ENCODE data around the gene SAT2.
"Not testable (repeated sequence)": the region's sequence is repeated elsewhere in the genome, so short reads cannot be mapped to it uniquely, and the experiment has no call there.

Gene SAT2

DNA sequence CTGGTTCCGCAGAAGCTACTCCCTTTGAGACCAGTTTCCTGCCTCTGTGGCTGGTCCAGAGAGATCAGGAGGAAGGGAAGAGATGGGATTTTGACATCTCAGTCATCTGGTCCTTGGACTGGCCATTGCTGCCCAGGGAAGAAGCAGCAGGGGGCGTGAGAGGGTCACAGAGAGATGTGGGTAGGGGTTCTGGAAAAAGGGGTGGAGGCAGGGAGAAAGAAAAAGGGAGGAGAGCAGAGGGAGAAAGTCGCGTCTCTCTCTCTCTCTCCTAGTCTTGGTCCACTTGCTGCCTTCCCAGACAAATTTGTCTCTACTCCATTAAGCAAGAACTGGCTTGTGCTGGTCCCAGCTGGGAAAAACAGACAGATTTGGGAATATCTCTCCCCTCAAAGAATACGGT is 6.8 kb upstream of the SAT2 start:
- DNase-seq (ENCODE audit: low read depth in 2 of 2, low spot score in 1 of 2), result no peak

DNA sequence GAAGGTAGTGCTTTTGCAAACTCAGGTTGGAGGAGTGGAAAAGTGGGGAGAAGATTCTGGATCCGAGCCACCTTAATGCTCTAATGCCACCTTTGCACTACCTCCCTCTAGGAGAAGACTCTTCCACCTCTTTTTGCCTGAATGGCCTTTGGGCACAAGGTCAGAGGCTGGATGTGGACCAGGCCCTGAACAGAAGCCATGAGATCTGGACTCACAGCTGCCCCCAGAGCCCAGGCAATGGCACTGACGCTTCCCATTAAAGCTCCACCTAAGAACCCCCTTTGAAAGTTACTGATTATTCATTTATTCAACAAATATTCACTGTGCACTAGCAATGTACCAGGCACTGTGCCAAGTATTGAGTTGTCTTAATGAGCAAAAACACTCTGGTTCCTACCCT is 5.5 kb upstream of the SAT2 start:
- no peak for DNase-seq (ENCODE audit: low read depth in 2 of 2, low spot score in 1 of 2)

DNA sequence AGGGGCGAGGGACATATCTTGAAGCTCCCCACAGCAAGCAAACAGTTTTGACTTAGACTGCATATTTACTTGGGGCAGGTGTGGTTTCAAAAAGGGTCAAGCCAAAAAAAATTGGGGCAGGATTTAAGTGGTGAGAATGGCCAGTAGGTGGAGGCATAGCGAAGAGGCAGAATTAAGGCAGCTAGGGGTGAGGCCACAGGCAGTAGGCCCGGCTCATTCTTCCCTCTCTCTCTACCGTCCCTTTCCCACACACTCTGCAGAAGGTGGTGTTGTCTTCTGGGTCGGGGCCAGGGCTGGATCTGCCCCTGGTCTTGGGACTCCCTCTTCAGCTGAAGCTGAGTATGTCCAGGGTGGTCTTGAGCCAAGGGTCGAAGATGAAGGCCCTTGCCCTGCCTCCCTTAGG is 4.9 kb upstream of the SAT2 start:
- no peak for DNase-seq (ENCODE audit: low read depth in 2 of 2, low spot score in 1 of 2)

GRCh38 chr17:7631398-7632380 is 4.1 kb upstream of the SAT2 start:
- no peak for DNase-seq (ENCODE audit: low read depth in 2 of 2, low spot score in 1 of 2)

DNA sequence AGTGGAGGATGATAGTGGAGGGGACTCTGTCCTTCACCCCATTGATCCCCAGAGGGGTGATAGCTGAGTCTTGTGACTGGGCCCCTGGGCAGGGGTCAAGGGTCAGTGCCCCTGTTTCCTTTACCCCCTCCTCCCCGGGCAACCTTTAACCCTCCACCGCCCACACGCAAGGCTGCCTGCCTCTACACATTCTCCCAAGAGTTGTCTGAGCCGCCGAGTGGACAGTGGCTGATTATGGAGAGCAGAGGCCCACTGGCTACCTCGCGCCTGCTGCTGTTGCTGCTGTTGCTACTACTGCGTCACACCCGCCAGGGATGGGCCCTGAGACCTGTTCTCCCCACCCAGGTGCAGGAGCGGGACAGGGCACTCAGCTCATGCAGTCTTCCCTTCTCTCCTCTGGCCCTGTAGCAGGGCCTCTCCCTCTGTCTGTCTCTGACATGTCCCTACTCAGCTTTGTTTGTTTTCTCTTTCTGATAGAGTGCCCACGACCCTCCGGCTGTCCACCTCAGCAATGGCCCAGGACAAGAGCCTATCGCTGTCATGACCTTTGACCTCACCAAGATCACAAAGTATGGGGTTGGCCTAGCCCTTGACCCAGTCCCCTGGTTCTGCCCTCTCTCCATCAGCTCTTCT is 2.4 kb upstream of the SAT2 start, which contains the start of gene SHBG:
Gene SHBG, plus strand, starts transcription at position 197 of the 633 bp plus-strand sequence. Its CDS starts 38 bp downstream, at position 235.
- DNase-seq (ENCODE audit: low read depth in 2 of 2, low spot score in 1 of 2), result no peak

DNA sequence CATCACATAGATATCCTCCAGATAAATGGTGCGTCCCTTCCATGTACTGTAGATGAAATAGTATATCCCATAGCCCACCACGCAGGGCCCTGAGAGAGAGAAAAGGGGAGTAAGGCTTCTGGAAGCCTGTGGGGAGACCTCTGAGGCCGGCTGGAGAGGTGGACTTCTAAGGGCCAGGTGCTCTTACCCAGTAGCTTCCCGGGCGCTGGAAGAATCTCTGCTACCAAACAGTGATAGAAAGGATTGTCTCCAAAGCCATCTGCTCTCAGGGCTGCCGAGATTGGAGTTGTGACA is 718 bp downstream of the SAT2 start:
- no peak for DNase-seq (ENCODE audit: low read depth in 2 of 2, low spot score in 1 of 2)

DNA sequence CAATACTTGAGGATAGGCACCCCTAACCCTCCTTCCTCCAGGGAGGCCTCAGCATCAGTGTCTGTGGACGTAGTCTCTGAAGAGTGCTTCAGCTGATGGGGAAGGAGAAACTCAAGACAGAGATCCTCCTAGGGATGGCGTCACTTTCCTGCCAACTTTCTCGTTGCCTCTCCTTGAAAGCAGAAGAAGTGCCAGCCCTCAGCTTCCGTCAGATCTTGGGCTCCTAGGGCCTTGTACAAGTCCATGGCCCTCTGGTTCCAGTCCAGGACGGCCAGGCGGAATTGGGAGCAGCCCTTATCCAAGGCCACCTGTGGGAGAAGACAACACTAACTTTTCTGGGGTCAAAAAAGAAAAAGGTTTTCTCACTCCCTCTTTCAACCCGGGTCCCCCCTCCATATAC is 1.3 kb downstream of the SAT2 start:
- DNase-seq (ENCODE audit: low read depth in 2 of 2, low spot score in 1 of 2), result no peak

DNA sequence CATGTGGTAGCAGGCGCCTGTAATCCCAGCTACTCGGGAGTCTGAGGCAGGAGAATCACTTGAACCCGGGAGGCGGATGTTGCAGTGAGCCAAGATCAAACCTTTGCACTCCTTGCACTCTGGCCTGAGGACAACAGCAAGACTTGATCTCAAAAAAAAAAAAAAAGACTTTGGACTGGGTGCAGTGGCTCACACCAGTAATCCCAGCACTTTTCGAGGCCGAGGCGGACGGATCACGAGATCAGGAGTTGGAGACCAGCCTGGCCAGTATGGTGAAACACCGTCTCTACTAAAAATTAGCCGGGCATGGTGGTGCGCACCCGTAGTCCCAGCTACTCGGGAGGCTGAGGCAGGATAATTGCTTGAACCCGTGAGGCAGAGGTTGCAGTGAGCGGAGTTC is 1.9 kb downstream of the SAT2 start:
- DNase-seq (ENCODE audit: low read depth in 2 of 2, low spot score in 1 of 2), result not testable (repeated sequence)

GRCh38 chr17:7623661-7624060 is 4.0 kb downstream of the SAT2 start:
- DNase-seq (ENCODE audit: low read depth in 2 of 2, low spot score in 1 of 2), result no peak

DNA sequence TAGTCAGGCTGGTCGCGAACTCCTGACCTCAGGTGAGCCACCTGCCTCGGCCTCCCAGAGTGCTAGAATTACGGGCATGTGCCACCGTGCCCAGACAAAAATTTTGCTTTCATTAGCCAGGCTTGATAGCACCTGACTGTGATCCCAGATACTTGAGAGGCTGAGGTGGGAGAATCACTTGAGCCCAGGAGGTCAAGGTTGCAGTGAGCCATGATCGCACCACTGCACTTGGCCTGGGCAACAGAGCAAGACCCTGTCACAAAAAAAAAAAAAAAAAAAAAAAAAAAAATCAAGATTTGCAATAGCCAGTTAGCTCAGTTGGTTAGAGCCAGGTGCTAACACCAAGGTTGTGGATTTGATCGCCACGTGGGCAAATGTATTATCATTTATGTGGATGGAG is 6.8 kb downstream of the SAT2 start:
- DNase-seq (ENCODE audit: low read depth in 2 of 2, low spot score in 1 of 2), result no peak

DNA sequence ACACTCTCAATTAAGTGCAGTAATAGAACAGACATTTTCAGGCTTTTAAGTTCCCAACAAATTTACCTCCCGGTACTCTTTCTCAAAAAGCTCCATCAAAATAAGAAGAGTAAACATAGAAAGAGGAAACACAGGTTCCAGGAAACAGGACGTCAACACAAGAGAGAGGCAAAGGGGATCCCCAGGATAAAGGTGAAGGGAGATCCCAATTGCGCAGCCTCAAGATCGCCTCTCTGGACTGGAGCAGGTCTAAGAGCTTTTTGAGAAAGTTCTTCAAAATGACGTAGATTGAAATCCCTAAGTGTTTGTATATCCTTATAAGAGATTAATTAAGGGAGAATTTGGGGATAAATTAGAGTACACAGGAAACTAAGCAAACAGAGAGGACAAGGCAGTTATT is 9.0 kb downstream of the SAT2 start:
- no peak for DNase-seq (ENCODE audit: low read depth in 2 of 2, low spot score in 1 of 2)

- DNase-seq (ENCODE audit: low read depth in 2 of 2, low spot score in 1 of 2), result no peak
These were observed 12.3 kb downstream of the SAT2 start for GRCh38 chr17:7615265-7615747.

- peak; percentile 94 to 97 for DNase-seq (ENCODE audit: low read depth in 2 of 2, low spot score in 1 of 2)
These were observed 13.0 kb downstream of the SAT2 start, which contains the start of gene FXR2 for GRCh38 chr17:7614425-7615264. Gene FXR2 (minus strand): TSS chr17:7614897. CDS start chr17:7614532, 365 bp downstream.

- DNase-seq (ENCODE audit: low read depth in 2 of 2, low spot score in 1 of 2), result no peak
These were observed 13.7 kb downstream of the SAT2 start for GRCh38 chr17:7613769-7614424.

GRCh38 chr17:7612294-7612640 is 15.4 kb downstream of the SAT2 start:
- DNase-seq (ENCODE audit: low read depth in 2 of 2, low spot score in 1 of 2), result no peak

GRCh38 chr17:7611635-7612293 is 15.9 kb downstream of the SAT2 start:
- DNase-seq (ENCODE audit: low read depth in 2 of 2, low spot score in 1 of 2), result no peak

GRCh38 chr17:7610641-7611040 is 17.0 kb downstream of the SAT2 start:
- DNase-seq (ENCODE audit: low read depth in 2 of 2, low spot score in 1 of 2), result no peak

- no peak for DNase-seq (ENCODE audit: low read depth in 2 of 2, low spot score in 1 of 2)
These were observed 21.3 kb downstream of the SAT2 start for GRCh38 chr17:7606280-7606679.

GRCh38 chr17:7597561-7597960 is 30.1 kb downstream of the SAT2 start:
- DNase-seq (ENCODE audit: low read depth in 2 of 2, low spot score in 1 of 2), result not testable (repeated sequence)

DNA sequence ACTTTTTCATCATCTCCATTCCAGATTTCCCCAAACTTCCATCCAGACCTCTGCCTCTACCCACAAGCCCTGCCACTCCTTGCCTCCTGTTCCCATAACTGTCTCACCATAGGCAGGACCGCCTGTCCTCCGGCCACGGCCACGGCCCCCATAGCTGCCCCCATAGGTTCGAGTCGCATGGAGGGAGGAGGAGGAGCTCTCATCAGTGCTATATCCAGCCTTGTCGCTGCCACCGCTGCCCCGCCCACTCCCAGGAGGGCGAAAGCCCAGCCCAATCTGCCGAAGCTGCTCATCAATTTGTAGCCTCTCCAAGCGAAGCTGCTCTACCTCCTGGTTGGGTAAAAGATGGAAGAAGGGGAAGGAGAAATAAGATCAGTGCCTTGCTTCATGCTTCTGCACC is 34.3 kb downstream of the SAT2 start:
- DNase-seq (ENCODE audit: low read depth in 2 of 2, low spot score in 1 of 2), result no peak
